ENCODE results near the gene NXT1.

- TF ChIP-seq CTCF (IDR thresholded peaks at IDR 0.05): peak in 1 of 12 donors; percentile 10
- no peak for TF ChIP-seq POLR2A (IDR thresholded peaks at IDR 0.05)
Measured at GRCh38 chr20:23358563-23358906, 7.9 kb downstream of the NXT1 start.

Data from heart left ventricle (tissue), 13 donors.